Right lobe of liver (tissue), 6 donors: ENCODE measurements around the gene NOS2. TPM values are rescaled to one million over a fixed set of nuclear protein-coding genes. Genes with fewer than 3 reads are reported as not detected.

Source experiments
- ATAC-seq, 4 donors: fragments of 200-7000 bp; cut with Tn5 transposase; one replicate each; pipeline ENCODE4 v1.9.1; 2020; ENCODE audit warnings: mild to moderate bottlenecking in 4 of 4, moderate library complexity in 4 of 4
- DNase-seq, 3 donors: peaks; one replicate each; pipeline ENCODE4 v3.0.0-alpha.2; 2020
- H3K27ac ChIP-seq, 3 donors: fragments of 200-600 bp; one replicate each; pipeline ENCODE4 v1.8.0; 2022
- H3K27me3 ChIP-seq, 2 donors: fragments of 200-600 bp; one replicate each; pipeline ENCODE4 v1.8.0; 2022
- H3K36me3 ChIP-seq, 4 donors: fragments of 200-600 bp; sonication (generic) in 1 of 4; one replicate each; pipeline versions ENCODE4 v1.5.1 to v1.8.0; 2017 to 2022; ENCODE audit warnings: control low read depth in 1 of 4
- H3K4me1 ChIP-seq, 4 donors: fragments of 200-600 bp; sonication (generic) in 1 of 4; one replicate each; pipeline versions ENCODE4 v1.5.1 to v1.8.0; 2017 to 2022; ENCODE audit warnings: control low read depth in 1 of 4
- H3K4me3 ChIP-seq, 3 donors: fragments of 200-600 bp; one replicate each; pipeline ENCODE4 v1.8.0; 2022
- H3K9me3 ChIP-seq, 4 donors: fragments of 200-600 bp; sonication (generic) in 1 of 4; one replicate each; pipeline versions ENCODE4 v1.5.1 to v1.8.0; 2017 to 2022; ENCODE audit warnings: control low read depth in 1 of 4
- CTCF ChIP-seq, 4 donors: fragments of 200-600 bp in 3 of 4; fragments of 450-650 bp in 1 of 4; IDR thresholded peaks; one replicate each; pipeline versions ENCODE4 v1.5.1 to v1.8.0; 2016 to 2022; ENCODE audit warnings: antibody characterized with exemption in 4 of 4, mild to moderate bottlenecking in 2 of 4
- POLR2A ChIP-seq: fragments of 450-650 bp; IDR thresholded peaks from one replicate; pipeline ENCODE4 v1.6.1; 2017; ENCODE audit warnings: antibody characterized with exemption, mild to moderate bottlenecking
- WGBS: methylation state at CpG from one replicate; pipeline ENCODE4 v1.1.6; 2018; ENCODE audit warnings: low coverage, low lambda C conversion rate; ENCODE audit not compliant: insufficient coverage; ENCODE audit errors: missing lambda C conversion rate; 5-methylcytosine and 5-hydroxymethylcytosine counted together
- intact Hi-C, 2 donors: fragments of 100-400 bp; cut with DNase I; formaldehyde crosslinking; loops; one replicate each; pipeline versions ENCODE4 v1.11.2 to v1.14.1; 2022
- small RNA-seq, 2 experiments: library from RNA; depleted of rRNA; stranded (forward); fragments of <200 nt; gene quantifications; one replicate each; pipeline ENCODE3, GENCODE V24; 2016
- total RNA-seq, 6 experiments: library from RNA; depleted of rRNA in 2 of 6; stranded (reverse); fragments of >200 nt in 2 of 6; fragmentation: NEBNext Ultra II Directional in 3 of 6; extraction: Animal tissue kit (Norgen Biotek cat#: 25700) in 3 of 6; gene quantifications; one replicate each; pipeline versions ENCODE4 v1.1.0 to v1.2.4, GENCODE V29; 2016 to 2023
- donor health status: DM: no; HTN: yes; CAD: no.
- donor health status: DM: no; HTN: no; CAD: no.
- donor health status: DM: no; HTN: no; CAD: no.
- donor health status: DM: no; HTN: yes; CAD: no.
- donor health status: DM: no; HTN: yes; CAD: no.

Gene NOS2
- total RNA-seq, 6 experiments from 2014 or later = 0.07 to 0.09 TPM; not detected in 4

- intact Hi-C loops = no loop called here
- H3K4me1 ChIP-seq = no peaks in the 10 kb centered on the region
Measured at GRCh38 chr17:27721797-27722196, 78.5 kb downstream of the NOS2 start.

More at GRCh38 chr17:27721797-27722196, 78.5 kb downstream of the NOS2 start:
- ATAC-seq (no peak), DNase-seq (no peak)
- Histone ChIP-seq H3K27me3 (no peaks in the 10 kb centered on the region), H3K36me3 (no peaks in the 10 kb centered on the region), H3K4me3 (no peak overlapping the region), H3K9me3 (no peaks in the 10 kb centered on the region), H3K27ac (no peak overlapping the region)
- TF ChIP-seq CTCF (IDR thresholded peaks at IDR 0.05) = no peak
- no peak for TF ChIP-seq POLR2A
- WGBS = 71% methylated on average over 3 of the region's 3 CpGs

Small RNA genes lying within 50 kb of the gene (small RNA-seq; reads per million reads assigned to genes)
- gene AC130289.1 (0 reads per million in 2 experiments), gene AC130289.2 (0 reads per million in 2 experiments)

Other genes with a start within 250 kb of the NOS2 start
- gene LGALS9, start 169.3 kb downstream of the NOS2 start, total RNA-seq = 10 to 100 TPM in 4 of 6 experiments, 1 to 10 TPM in 2; 9.1 to 37.9 (median 12.4) TPM
- 1 to 10 TPM; 4.1 to 7.2 (median 5.5) TPM for gene LYRM9, start 92.8 kb upstream of the NOS2 start, total RNA-seq
- gene NLK, start 242.1 kb upstream of the NOS2 start, total RNA-seq = 10 to 100 TPM in 3 of 6 experiments, 1 to 10 TPM in 3; 8.8 to 10.6 (median 9.9) TPM